K562 (cell line): ENCODE results near the gene NMT1. TPM values are rescaled to one million over a fixed set of nuclear protein-coding genes. Genes with fewer than 3 reads are reported as not detected.

Experiments
- ATAC-seq: fragments of 200-7000 bp; cut with Tn5 transposase; 3 replicates; pipeline ENCODE4 v1.9.1; 2020; ENCODE audit warnings: moderate library complexity
- BruUV-seq: library from RNA; stranded (reverse); fragments of 400-500 nt; replicated peaks from 2 replicates; lab custom pipeline; 2021; lab: Mats Ljungman, UMichigan
- CTCF ChIA-PET: fragments of 300-600 bp; formaldehyde crosslinking; extraction: SDS; loops from one replicate; lab custom pipeline; 2021; ENCODE audit warnings: low intra/inter-chr PET ratio; lab: Yijun Ruan, JAX
- POLR2A ChIA-PET: fragments of 300-600, 350-650 bp; sonication (Branson Sonifier 250); formaldehyde crosslinking; extraction: SDS; loops from one replicate; lab custom pipeline; 2021; ENCODE audit warnings: antibody characterized with exemption, inconsistent platforms; lab: Yijun Ruan, JAX
- DNase-seq, 4 experiments: peaks; one replicate each; pipeline versions ENCODE4 v3.0.0 to v3.0.0-alpha.2; 2011 to 2018; ENCODE audit warnings: low spot score in 3 of 4, mixed read lengths in 3 of 4; ENCODE audit errors: extremely low read depth in 1 of 4
- FAIRE-seq: peaks from 2 replicates; lab custom pipeline; 2011; peaks lifted over from hg19 to GRCh38; lab: Jason Lieb, UNC
- H2AFZ ChIP-seq: 2 replicates; pipeline ENCODE4 v1.6.0; 2011; ENCODE audit warnings: low read depth, low read length, control low read depth, inconsistent platforms
- H3K27ac ChIP-seq: fragments of 200-600 bp; 3 replicates; pipeline ENCODE4 v1.8.0; 2011; ENCODE audit warnings: low read depth, mild to moderate bottlenecking, control low read depth, inconsistent platforms, low read length, moderate library complexity, mixed read lengths; ENCODE audit errors: extremely low read depth
- H3K27me3 ChIP-seq, 2 experiments: fragments of 300-600 bp in 1 of 2; 2 replicates in 1 of 2; 3 replicates in 1 of 2; pipeline versions ENCODE4 v1.6.0 to v1.8.0; 2011; ENCODE audit warnings: inconsistent platforms in 2 of 2, low read length in 2 of 2, mild to moderate bottlenecking in 1 of 2, mixed read lengths in 1 of 2, moderate library complexity in 1 of 2; ENCODE audit not compliant: control insufficient read depth in 2 of 2, insufficient read depth in 2 of 2
- H3K36me3 ChIP-seq: fragments of 300-600 bp; 3 replicates; pipeline ENCODE4 v1.8.0; 2011; ENCODE audit warnings: mild to moderate bottlenecking, low read length, inconsistent platforms; ENCODE audit not compliant: control insufficient read depth, insufficient read depth
- H3K4me1 ChIP-seq, 2 experiments: fragments of 200-600 bp in 1 of 2; replicated peaks in 1 of 2; 2 replicates in 1 of 2; 3 replicates in 1 of 2; pipeline versions ENCODE4 v1.5.1 to v1.8.0; 2011; ENCODE audit warnings: inconsistent platforms in 2 of 2, low read length in 2 of 2, mild to moderate bottlenecking in 1 of 2, mixed read lengths in 1 of 2, moderate library complexity in 1 of 2; ENCODE audit not compliant: control insufficient read depth in 2 of 2, insufficient read depth in 2 of 2
- H3K4me2 ChIP-seq: 2 replicates; pipeline ENCODE4 v1.6.1; 2011; ENCODE audit warnings: low read length, control low read depth, inconsistent platforms, mixed read lengths; ENCODE audit not compliant: insufficient read depth
- H3K4me3 ChIP-seq: fragments of 200-600 bp; sonication (generic), shearing (Covaris generic); 2 replicates; pipeline ENCODE4 v1.5.1; 2016; ENCODE audit warnings: control low read depth, inconsistent platforms
- H3K79me2 ChIP-seq: fragments of 200-600 bp; 3 replicates; pipeline ENCODE4 v1.8.0; 2011; ENCODE audit warnings: low read length, inconsistent platforms; ENCODE audit not compliant: control insufficient read depth, insufficient read depth
- H3K9ac ChIP-seq, 2 experiments: 2 replicates each; pipeline versions ENCODE4 v1.6.0 to v1.6.1; 2011; ENCODE audit warnings: low read depth in 2 of 2, low read length in 2 of 2, control low read depth in 1 of 2, inconsistent platforms in 1 of 2, mild to moderate bottlenecking in 1 of 2, mixed read lengths in 1 of 2; ENCODE audit not compliant: insufficient read depth in 1 of 2
- H3K9me1 ChIP-seq: one replicate; pipeline ENCODE4 v1.6.0; 2011; ENCODE audit warnings: inconsistent platforms, mild to moderate bottlenecking, low read length, moderate library complexity; ENCODE audit not compliant: control insufficient read depth, insufficient read depth
- H3K9me3 ChIP-seq: replicated peaks from 2 replicates; pipeline ENCODE4 v1.5.1; 2011; ENCODE audit warnings: low read depth, low read length, inconsistent platforms; ENCODE audit not compliant: control insufficient read depth, insufficient read depth
- H4K20me1 ChIP-seq: replicated peaks from 2 replicates; pipeline ENCODE4 v1.6.1; 2011; ENCODE audit warnings: low read length, inconsistent platforms, mixed read lengths; ENCODE audit not compliant: control insufficient read depth, insufficient read depth
- HDAC8 ChIP-seq: fragments of 450-650 bp; IDR thresholded peaks from 2 replicates; pipeline ENCODE4 v1.6.1; 2016; ENCODE audit warnings: mild to moderate bottlenecking, missing genetic modification characterization, moderate library complexity, missing compliant biosample characterization
- REST ChIP-seq, 2 experiments: fragments of 450-650 bp; formaldehyde crosslinking in 1 of 2; IDR thresholded peaks; 2 replicates each; pipeline versions ENCODE4 v1.4.0 to v1.6.1; 2014 to 2020; ENCODE audit warnings: mild to moderate bottlenecking in 2 of 2, borderline replicate concordance in 1 of 2, low read depth in 1 of 2
- TOE1 ChIP-seq, 2 experiments: fragments of 450-650 bp in 1 of 2; sonication (generic) in 1 of 2; formaldehyde crosslinking in 1 of 2; IDR thresholded peaks; 2 replicates each; pipeline versions ENCODE4 v1.7.1 to v1.8.0; 2016 to 2022; ENCODE audit warnings: borderline replicate concordance in 2 of 2, mild to moderate bottlenecking in 2 of 2, antibody characterized with exemption in 1 of 2, inconsistent platforms in 1 of 2, low read depth in 1 of 2, missing genetic modification reagents in 1 of 2, moderate library complexity in 1 of 2
- ZNF184 ChIP-seq: sonication (generic); formaldehyde crosslinking; IDR thresholded peaks from 2 replicates; pipeline ENCODE4 v1.5.0; 2020; ENCODE audit warnings: missing genetic modification reagents
- ZNF324 ChIP-seq: fragments of 250-450 bp; sonication (Bioruptor Pico); IDR thresholded peaks from 2 replicates; pipeline ENCODE4 v1.4.0; 2020; ENCODE audit warnings: mild to moderate bottlenecking
- WGBS: fragments of 100-300 bp; shearing (Covaris generic); methylation state at CpG from one replicate; pipeline ENCODE4 v1.1.6; 2016; ENCODE audit warnings: low coverage, mixed read lengths; ENCODE audit not compliant: insufficient coverage; ENCODE audit errors: missing lambda C conversion rate; 5-methylcytosine and 5-hydroxymethylcytosine counted together
- in situ Hi-C: fragments of 300-500 bp; cut with MboI; formaldehyde crosslinking; loops from 4 replicates; pipeline ENCODE4 v1.15.0; 2018; ENCODE audit warnings: inconsistent platforms, mixed read lengths
- intact Hi-C: fragments of 100-400 bp; cut with micrococcal nuclease; formaldehyde crosslinking; loops from 2 replicates; pipeline ENCODE4 v1.14.2; 2022
- polyA plus RNA-seq, 8 experiments: library from polyadenylated mRNA; depleted of rRNA in 4 of 8; stranded (reverse) in 5 of 8; unstranded in 3 of 8; fragments of >200 nt; fragmentation: Nextera tagmentation in 2 of 8; fragmentation: Illumina TruSeq in 1 of 8; extraction: Ambion mirVana in 2 of 8; extraction: Trizol in 1 of 8; gene quantifications; 2 replicates each; pipeline versions ENCODE4 v1.2.1 to v1.2.3, GENCODE V29; 2011 to 2014; ENCODE audit warnings: inconsistent platforms in 1 of 8, missing spikeins in 1 of 8
- total RNA-seq, 7 experiments: library from RNA; depleted of rRNA in 6 of 7; stranded (reverse); fragments of >200 nt in 6 of 7; fragmentation: Illumina TruSeq in 2 of 7; extraction: Trizol in 2 of 7; gene quantifications; 2 replicates each; pipeline versions ENCODE4 v1.2.1 to v1.2.3, GENCODE V29; 2011 to 2021; ENCODE audit warnings: low replicate concordance in 1 of 7
- TF ChIP-seq, protein P1 (sequence below): fragments of 450-650 bp; formaldehyde crosslinking; IDR thresholded peaks from 2 replicates; pipeline ENCODE4 v1.4.0; 2022; ENCODE audit warnings: missing genetic modification characterization
- TF ChIP-seq, protein P2 (sequence below), 2 experiments: IDR thresholded peaks in 1 of 2; conservative IDR thresholded peaks in 1 of 2; 2 replicates each; pipeline ENCODE4 v1.6.1; 2016; ENCODE audit warnings: low read depth in 2 of 2, mild to moderate bottlenecking in 1 of 2, missing compliant biosample characterization in 1 of 2, missing genetic modification characterization in 1 of 2, moderate library complexity in 1 of 2

NMT1 gene
- total and polyA plus RNA-seq, 9 of the 15 experiments (the other 6 are each of a cell fraction or from before 2014, with no cell fraction given), result 86.7 to 569 (median 213) TPM

DNA sequence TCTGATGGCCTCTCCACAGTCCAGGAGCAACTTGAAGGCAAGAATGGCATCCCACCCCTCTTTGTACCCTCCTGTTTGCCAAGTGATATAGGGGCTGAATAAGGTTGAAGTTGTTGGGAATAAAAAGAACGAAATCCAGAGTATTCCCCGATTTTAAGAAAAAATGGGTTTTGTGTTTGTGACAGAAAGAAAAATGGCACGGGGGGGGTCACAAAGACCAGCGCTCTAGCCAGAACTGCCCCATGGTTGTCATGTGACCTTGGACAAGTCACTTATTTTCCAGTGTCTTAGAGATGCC, 85.4 kb downstream of the NMT1 start:
- intact Hi-C loops (no loop called here), in situ Hi-C loops (no loop called here)
- Histone ChIP-seq H3K9ac (peak overlapping the region; percentile 96 to 99), H3K9me3 (no peaks in the 10 kb centered on the region), H3K79me2 (peaks cover 48% of the 10 kb centered on the region), H3K36me3 (peaks cover 3% of the 10 kb centered on the region; the same call in 1 of the 3 replicates), H3K4me3 (peak overlapping the region; percentile 51; the same call in 1 of the 2 replicates), H3K27ac (peak overlapping the region; percentile 97), H3K9me1 (no peaks in the 10 kb centered on the region), H3K4me2 (peak overlapping the region; percentile 88), H3K4me1 (peaks cover 35 to 52% of the 10 kb centered on the region in 2 experiments), H4K20me1 (peaks cover 5% of the 10 kb centered on the region; the same call in 1 of the 2 replicates), H3K27me3 (no peaks in the 10 kb centered on the region), H2AFZ (peak overlapping the region; percentile 90)
- POLR2A ChIA-PET, result interaction anchor here (0.7 to 10.1 kb wide), 5 partner anchors 11 to 173 kb away, joined by 3 to 497 read pairs (median 6); partner anchors contain the start of genes ACBD4 and HEXIM2
- CTCF ChIA-PET, result no interaction called here
- DNase-seq (peak in 1 of 4 experiments; percentile 41), ATAC-seq (peak; percentile 3; the same call in 1 of the 3 replicates), FAIRE-seq (peak; percentile 91)
- WGBS, result 11% methylated on average over 4 of the region's 4 CpGs
- BruUV-seq, result no TSS peak
- TF ChIP-seq TOE1 (IDR thresholded peaks at IDR 0.05; ENCODE audit: borderline replicate concordance) (peak; percentile 97), TOE1 (CRISPR knock-in tag; IDR thresholded peaks at IDR 0.05; ENCODE audit: borderline replicate concordance, low read depth) (no peak), ZNF324 (CRISPR knock-in tag) (no peak), HDAC8 (tag) (no peak), REST (IDR thresholded peaks at IDR 0.05; ENCODE audit: borderline replicate concordance) (peak; percentile 62), REST (CRISPR knock-in tag; IDR thresholded peaks at IDR 0.05; ENCODE audit: low read depth) (no peak), ZNF184 (CRISPR knock-in tag) (no peak)
- TF ChIP-seq, protein P1, sequence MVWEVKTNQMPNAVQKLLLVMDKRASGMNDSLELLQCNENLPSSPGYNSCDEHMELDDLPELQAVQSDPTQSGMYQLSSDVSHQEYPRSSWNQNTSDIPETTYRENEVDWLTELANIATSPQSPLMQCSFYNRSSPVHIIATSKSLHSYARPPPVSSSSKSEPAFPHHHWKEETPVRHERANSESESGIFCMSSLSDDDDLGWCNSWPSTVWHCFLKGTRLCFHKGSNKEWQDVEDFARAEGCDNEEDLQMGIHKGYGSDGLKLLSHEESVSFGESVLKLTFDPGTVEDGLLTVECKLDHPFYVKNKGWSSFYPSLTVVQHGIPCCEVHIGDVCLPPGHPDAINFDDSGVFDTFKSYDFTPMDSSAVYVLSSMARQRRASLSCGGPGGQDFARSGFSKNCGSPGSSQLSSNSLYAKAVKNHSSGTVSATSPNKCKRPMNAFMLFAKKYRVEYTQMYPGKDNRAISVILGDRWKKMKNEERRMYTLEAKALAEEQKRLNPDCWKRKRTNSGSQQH (CRISPR knock-in tag), result no peak
- TF ChIP-seq, protein P2, sequence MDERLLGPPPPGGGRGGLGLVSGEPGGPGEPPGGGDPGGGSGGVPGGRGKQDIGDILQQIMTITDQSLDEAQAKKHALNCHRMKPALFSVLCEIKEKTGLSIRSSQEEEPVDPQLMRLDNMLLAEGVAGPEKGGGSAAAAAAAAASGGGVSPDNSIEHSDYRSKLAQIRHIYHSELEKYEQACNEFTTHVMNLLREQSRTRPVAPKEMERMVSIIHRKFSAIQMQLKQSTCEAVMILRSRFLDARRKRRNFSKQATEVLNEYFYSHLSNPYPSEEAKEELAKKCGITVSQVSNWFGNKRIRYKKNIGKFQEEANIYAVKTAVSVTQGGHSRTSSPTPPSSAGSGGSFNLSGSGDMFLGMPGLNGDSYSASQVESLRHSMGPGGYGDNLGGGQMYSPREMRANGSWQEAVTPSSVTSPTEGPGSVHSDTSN (CRISPR knock-in tag; IDR thresholded peaks at IDR 0.05; ENCODE audit: low read depth), result no peak
- TF ChIP-seq, protein P2 (tag; conservative IDR thresholded peaks at IDR 0.05; ENCODE audit: low read depth), result peak; percentile 63
